Measurements from ENCODE around the gene RITA1. TPM values are rescaled to one million over a fixed set of nuclear protein-coding genes. Genes with fewer than 3 reads are reported as not detected.

Gene RITA1
- polyA plus RNA-seq, 1 donor, result 13.8 TPM

- 83% methylated on average over 1 of the region's 15 CpGs for WGBS (ENCODE audit: insufficient coverage, low lambda C conversion rate)
- Histone ChIP-seq H3K36me3 (ENCODE audit: control insufficient read depth, insufficient read depth, low read length) (peaks cover 78% of the 10 kb centered on the region), H3K9me3 (ENCODE audit: control insufficient read depth, low read depth, low read length) (no peaks in the 10 kb centered on the region), H3K4me1 (ENCODE audit: control insufficient read depth, insufficient read depth, low read length) (peaks cover 23% of the 10 kb centered on the region), H3K27ac (ENCODE audit: low read length) (peak overlapping the region; percentile 60), H3K27me3 (ENCODE audit: control insufficient read depth, insufficient read depth, low read length) (no peaks in the 10 kb centered on the region), H3K4me3 (ENCODE audit: low read length) (no peak overlapping the region)
- no peak for DNase-seq
Observed at GRCh38 chr12:113230315-113231234, 45.1 kb downstream of the RITA1 start.

- H3K4me3 ChIP-seq (ENCODE audit: low read length), result no peak overlapping the region
- DNase-seq, result peak in 1 of 2 donors; percentile 76
- H3K27ac ChIP-seq (ENCODE audit: low read length), result peak overlapping the region; percentile 60
- peaks cover 30% of the 10 kb centered on the region for H3K4me1 ChIP-seq (ENCODE audit: control insufficient read depth, insufficient read depth, low read length)
- no peaks in the 10 kb centered on the region for H3K27me3 ChIP-seq (ENCODE audit: control insufficient read depth, insufficient read depth, low read length)
- peaks cover 82% of the 10 kb centered on the region for H3K36me3 ChIP-seq (ENCODE audit: control insufficient read depth, insufficient read depth, low read length)
- WGBS (ENCODE audit: insufficient coverage, low lambda C conversion rate), result no CpG with 5 or more reads among the region's 8 CpGs
- no peaks in the 10 kb centered on the region for H3K9me3 ChIP-seq (ENCODE audit: control insufficient read depth, low read depth, low read length)
Observed at GRCh38 chr12:113231235-113232088, 45.9 kb downstream of the RITA1 start.

- Histone ChIP-seq H3K9me3 (ENCODE audit: control insufficient read depth, low read depth, low read length) (no peaks in the 10 kb centered on the region), H3K27me3 (ENCODE audit: control insufficient read depth, insufficient read depth, low read length) (no peaks in the 10 kb centered on the region), H3K36me3 (ENCODE audit: control insufficient read depth, insufficient read depth, low read length) (peaks cover 77% of the 10 kb centered on the region), H3K27ac (ENCODE audit: low read length) (peak overlapping the region; percentile 60), H3K4me1 (ENCODE audit: control insufficient read depth, insufficient read depth, low read length) (peaks cover 37% of the 10 kb centered on the region), H3K4me3 (ENCODE audit: low read length) (no peak overlapping the region)
- no peak for DNase-seq
- WGBS (ENCODE audit: insufficient coverage, low lambda C conversion rate), result no CpG with 5 or more reads among the region's 18 CpGs
Observed at GRCh38 chr12:113232089-113232839, 46.7 kb downstream of the RITA1 start.

GRCh38 chr12:113232840-113233585 is 47.5 kb downstream of the RITA1 start:
- Histone ChIP-seq H3K27ac (ENCODE audit: low read length) (peak overlapping the region; percentile 60), H3K4me3 (ENCODE audit: low read length) (no peak overlapping the region), H3K27me3 (ENCODE audit: control insufficient read depth, insufficient read depth, low read length) (no peaks in the 10 kb centered on the region), H3K4me1 (ENCODE audit: control insufficient read depth, insufficient read depth, low read length) (peaks cover 42% of the 10 kb centered on the region), H3K36me3 (ENCODE audit: control insufficient read depth, insufficient read depth, low read length) (peaks cover 74% of the 10 kb centered on the region), H3K9me3 (ENCODE audit: control insufficient read depth, low read depth, low read length) (no peaks in the 10 kb centered on the region)
- DNase-seq, result no peak
- no CpG with 5 or more reads among the region's 25 CpGs for WGBS (ENCODE audit: insufficient coverage, low lambda C conversion rate)

- Histone ChIP-seq H3K4me1 (ENCODE audit: control insufficient read depth, insufficient read depth, low read length) (peaks cover 47% of the 10 kb centered on the region), H3K9me3 (ENCODE audit: control insufficient read depth, low read depth, low read length) (no peaks in the 10 kb centered on the region), H3K4me3 (ENCODE audit: low read length) (no peak overlapping the region), H3K36me3 (ENCODE audit: control insufficient read depth, insufficient read depth, low read length) (peaks cover 72% of the 10 kb centered on the region), H3K27me3 (ENCODE audit: control insufficient read depth, insufficient read depth, low read length) (no peaks in the 10 kb centered on the region), H3K27ac (ENCODE audit: low read length) (no peak overlapping the region)
- DNase-seq, result no peak
- WGBS (ENCODE audit: insufficient coverage, low lambda C conversion rate), result 100% methylated on average over 1 of the region's 4 CpGs
Observed at GRCh38 chr12:113233967-113234366, 48.4 kb downstream of the RITA1 start.

- H3K4me1 ChIP-seq (ENCODE audit: control insufficient read depth, insufficient read depth, low read length), result peaks cover 47% of the 10 kb centered on the region
- no peak overlapping the region for H3K4me3 ChIP-seq (ENCODE audit: low read length)
- no peak overlapping the region for H3K27ac ChIP-seq (ENCODE audit: low read length)
- H3K27me3 ChIP-seq (ENCODE audit: control insufficient read depth, insufficient read depth, low read length), result no peaks in the 10 kb centered on the region
- DNase-seq, result no peak
- no peaks in the 10 kb centered on the region for H3K9me3 ChIP-seq (ENCODE audit: control insufficient read depth, low read depth, low read length)
- H3K36me3 ChIP-seq (ENCODE audit: control insufficient read depth, insufficient read depth, low read length), result peaks cover 68% of the 10 kb centered on the region
- 70% methylated on average over 2 of the region's 4 CpGs for WGBS (ENCODE audit: insufficient coverage, low lambda C conversion rate)
Observed at GRCh38 chr12:113234483-113234882, 49.0 kb downstream of the RITA1 start.

GRCh38 chr12:113235976-113236375 is 50.5 kb downstream of the RITA1 start:
- peak overlapping the region; percentile 22 for H3K27ac ChIP-seq (ENCODE audit: low read length)
- no CpG with 5 or more reads among the region's 6 CpGs for WGBS (ENCODE audit: insufficient coverage, low lambda C conversion rate)

GRCh38 chr12:113236539-113237399 is 51.2 kb downstream of the RITA1 start:
- no CpG with 5 or more reads among the region's 5 CpGs for WGBS (ENCODE audit: insufficient coverage, low lambda C conversion rate)
- Histone ChIP-seq H3K9me3 (ENCODE audit: control insufficient read depth, low read depth, low read length) (no peaks in the 10 kb centered on the region), H3K4me3 (ENCODE audit: low read length) (no peak overlapping the region), H3K27ac (ENCODE audit: low read length) (peak overlapping the region; percentile 39), H3K36me3 (ENCODE audit: control insufficient read depth, insufficient read depth, low read length) (peaks cover 49% of the 10 kb centered on the region), H3K4me1 (ENCODE audit: control insufficient read depth, insufficient read depth, low read length) (peaks cover 60% of the 10 kb centered on the region), H3K27me3 (ENCODE audit: control insufficient read depth, insufficient read depth, low read length) (no peaks in the 10 kb centered on the region)
- DNase-seq, result peak in 1 of 2 donors; percentile 81

More at GRCh38 chr12:113235976-113236375, 50.5 kb downstream of the RITA1 start:
- Histone ChIP-seq H3K4me1 (ENCODE audit: control insufficient read depth, insufficient read depth, low read length) (peaks cover 58% of the 10 kb centered on the region), H3K27me3 (ENCODE audit: control insufficient read depth, insufficient read depth, low read length) (no peaks in the 10 kb centered on the region), H3K9me3 (ENCODE audit: control insufficient read depth, low read depth, low read length) (no peaks in the 10 kb centered on the region), H3K36me3 (ENCODE audit: control insufficient read depth, insufficient read depth, low read length) (peaks cover 57% of the 10 kb centered on the region), H3K4me3 (ENCODE audit: low read length) (no peak overlapping the region)
- DNase-seq, result no peak

- Histone ChIP-seq H3K27ac (ENCODE audit: low read length) (peak overlapping the region; percentile 94), H3K4me1 (ENCODE audit: control insufficient read depth, insufficient read depth, low read length) (peaks cover 65% of the 10 kb centered on the region)
- WGBS (ENCODE audit: insufficient coverage, low lambda C conversion rate), result no CpG with 5 or more reads among the region's 4 CpGs
Observed at GRCh38 chr12:113237748-113238147, 52.2 kb downstream of the RITA1 start.

More at GRCh38 chr12:113237748-113238147, 52.2 kb downstream of the RITA1 start:
- DNase-seq, result peak in 1 of 2 donors; percentile 52
- Histone ChIP-seq H3K27me3 (ENCODE audit: control insufficient read depth, insufficient read depth, low read length) (no peaks in the 10 kb centered on the region), H3K4me3 (ENCODE audit: low read length) (no peak overlapping the region), H3K36me3 (ENCODE audit: control insufficient read depth, insufficient read depth, low read length) (peaks cover 43% of the 10 kb centered on the region), H3K9me3 (ENCODE audit: control insufficient read depth, low read depth, low read length) (no peaks in the 10 kb centered on the region)
